ENCODE data around the gene ZBTB21. TPM values are rescaled to one million over a fixed set of nuclear protein-coding genes. Genes with fewer than 3 reads are reported as not detected.
"Not testable (repeated sequence)": the region's sequence is repeated elsewhere in the genome, so short reads cannot be mapped to it uniquely, and the experiment has no call there.

The ZBTB21 gene
- total RNA-seq, 1 donor from 2014 or later, result 3.0 TPM

DNA sequence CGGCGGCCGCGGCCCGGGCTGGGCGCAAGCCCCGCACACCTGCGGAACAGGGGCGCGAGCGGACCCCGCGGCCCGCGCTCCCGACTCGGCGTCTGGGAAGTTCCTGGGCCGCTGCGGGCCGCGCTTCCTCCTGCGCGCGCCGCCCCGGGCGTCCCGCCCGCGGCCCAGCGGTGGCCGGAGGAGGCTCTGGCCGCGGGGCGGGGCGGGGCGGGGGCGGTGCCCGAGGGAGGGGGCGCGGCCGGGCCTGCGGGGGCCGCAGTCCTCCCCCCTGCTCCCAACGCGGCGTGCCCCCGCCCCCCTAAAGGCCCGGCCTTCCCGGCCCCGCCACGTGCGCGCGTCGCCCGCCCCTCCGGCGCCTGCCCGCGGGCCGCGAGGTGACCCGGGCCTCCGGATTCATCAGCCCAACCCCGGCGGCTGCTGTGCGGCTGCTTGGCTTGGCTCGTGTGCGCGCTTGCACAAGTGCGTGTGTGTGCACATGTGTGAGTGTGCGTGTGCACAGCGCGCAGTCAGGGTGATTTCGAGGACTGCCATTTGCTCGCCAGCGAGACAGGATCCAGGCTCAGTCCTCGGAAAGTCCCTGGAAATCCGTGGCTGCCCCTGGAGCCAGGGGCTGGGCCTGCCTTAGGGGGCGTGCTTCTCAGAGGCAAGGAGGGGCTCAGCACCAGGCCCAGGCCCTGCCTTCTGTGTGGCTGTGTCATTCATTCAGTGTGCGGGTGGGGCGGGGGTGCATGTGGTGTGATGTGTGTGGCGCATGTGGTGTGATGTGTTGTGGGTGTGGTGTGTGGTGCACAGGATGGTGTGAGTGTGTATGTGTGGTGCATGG is 56.1 kb downstream of the ZBTB21 start, which contains the start of gene C2CD2:
Gene C2CD2 (minus strand): TSS at position 188 of the 823 bp plus-strand sequence. CDS start 370 bp downstream, outside the sequence.
- DNase-seq (ENCODE audit: low read depth in 2 of 2), result peak; percentile 52 to 88

DNA sequence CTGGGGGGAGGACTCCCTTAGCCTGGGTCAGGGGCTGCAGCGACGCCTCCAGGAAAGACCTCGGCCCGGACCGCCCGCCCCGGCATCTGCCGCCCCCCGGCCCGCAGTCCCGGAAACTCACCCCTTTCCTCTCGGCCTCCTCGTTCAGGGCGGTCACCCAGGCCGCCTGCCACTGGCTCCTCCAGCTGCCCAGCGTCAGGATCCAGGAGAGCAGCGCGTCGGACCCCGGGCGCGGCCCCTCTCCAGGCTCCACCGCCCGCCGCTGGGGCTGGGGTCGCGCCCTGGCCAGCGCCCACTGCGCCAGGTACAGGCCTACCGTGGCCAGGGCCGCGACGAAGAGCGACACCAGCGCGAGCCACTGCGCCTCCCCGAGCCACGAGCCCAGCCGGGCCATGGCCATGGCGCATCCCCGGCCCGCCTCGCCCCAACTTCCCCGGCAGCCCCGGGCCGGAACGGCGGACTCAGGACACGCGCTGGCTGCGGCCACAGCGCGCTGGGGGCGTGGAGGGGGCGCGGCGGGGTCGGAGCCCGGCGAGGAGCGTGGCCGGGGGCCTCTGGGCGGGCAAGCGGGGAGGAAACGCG is 56.8 kb downstream of the ZBTB21 start:
- DNase-seq (ENCODE audit: low read depth in 2 of 2), result no peak

DNA sequence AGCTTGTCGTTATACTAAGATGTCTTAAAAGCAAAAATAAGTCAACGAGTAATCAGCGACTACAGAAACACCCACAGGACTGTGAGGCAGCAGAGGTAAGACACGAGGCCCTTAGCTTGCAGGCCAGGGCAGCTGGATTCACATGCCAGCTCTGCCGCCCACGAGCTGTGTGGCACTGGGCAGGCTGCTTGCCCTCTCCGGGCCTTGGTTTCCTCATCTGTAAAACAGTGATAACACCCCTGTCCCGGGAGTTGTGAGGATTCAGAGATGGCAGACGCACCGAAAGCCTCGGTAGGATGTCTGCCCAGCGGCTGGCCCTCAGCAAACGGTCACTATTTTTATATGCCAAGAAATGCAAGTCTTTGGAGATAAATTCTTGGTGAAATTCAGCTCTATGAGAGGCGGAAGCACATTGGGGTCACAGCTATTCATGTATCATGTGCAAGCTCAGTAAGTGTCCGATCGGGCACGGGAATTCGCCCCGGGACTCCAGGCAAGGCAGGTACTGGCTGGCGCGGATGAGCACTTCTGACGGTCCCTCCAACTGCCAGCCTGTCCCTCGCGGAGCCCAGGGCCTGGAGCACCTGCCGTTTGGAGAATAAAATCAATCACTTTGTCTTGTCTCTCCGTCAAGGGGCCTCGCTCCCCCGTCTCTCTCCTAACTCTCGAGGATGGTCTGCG is 57.5 kb downstream of the ZBTB21 start:
- DNase-seq (ENCODE audit: low read depth in 2 of 2), result no peak

DNA sequence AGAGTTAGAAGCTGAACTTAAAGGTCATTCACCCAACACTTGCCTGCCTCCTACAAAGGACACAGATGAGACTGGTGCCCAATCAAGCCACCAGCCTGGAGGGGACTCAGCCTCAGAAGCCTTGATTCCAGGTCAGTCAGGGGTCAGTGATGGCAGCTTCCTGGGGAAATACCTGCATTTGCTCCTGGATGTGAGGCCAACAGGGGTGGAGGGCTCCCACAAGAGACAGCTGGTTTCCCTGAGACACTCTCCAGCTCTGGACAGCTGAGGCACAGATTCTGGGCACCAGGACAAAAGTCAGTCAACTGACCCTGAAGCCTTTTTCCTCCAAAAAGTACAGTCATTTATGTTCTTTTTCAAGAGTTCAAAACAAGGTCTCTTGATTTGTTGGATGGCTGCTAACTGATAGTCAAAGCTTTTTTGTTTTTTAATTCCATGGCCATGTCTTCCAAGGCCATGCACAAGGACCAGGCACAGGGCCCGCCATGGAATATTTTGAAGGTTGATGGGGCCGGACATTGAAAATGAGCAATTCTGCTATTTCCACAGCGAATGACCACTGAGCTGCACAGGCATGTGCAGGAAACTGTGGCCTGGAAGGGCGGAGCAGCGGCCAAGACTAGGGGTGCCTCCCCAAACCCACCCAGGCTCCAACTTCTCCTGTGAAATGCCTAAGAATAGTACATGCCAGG is 58.1 kb downstream of the ZBTB21 start:
- DNase-seq (ENCODE audit: low read depth in 2 of 2), result no peak

DNA sequence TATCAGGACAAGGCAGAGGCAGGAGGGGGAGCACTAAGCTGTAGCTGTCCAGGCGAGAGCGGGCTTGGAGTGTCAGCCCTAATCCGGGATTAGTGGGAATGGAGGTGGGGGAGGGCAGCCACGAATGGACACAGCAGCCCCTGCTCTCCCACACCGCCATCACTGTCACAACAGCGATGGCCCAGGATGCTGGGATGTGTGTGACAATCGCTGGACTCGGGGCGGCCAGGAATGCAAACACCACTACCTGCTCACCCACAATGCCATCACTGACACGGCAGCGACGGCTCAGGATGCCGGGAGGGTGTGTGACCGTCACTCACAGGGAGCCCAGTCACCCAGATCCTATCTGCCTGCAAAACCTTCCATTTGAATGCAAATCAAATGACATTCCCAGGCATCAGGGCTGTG is 59.2 kb downstream of the ZBTB21 start:
- no peak for DNase-seq (ENCODE audit: low read depth in 2 of 2)

DNA sequence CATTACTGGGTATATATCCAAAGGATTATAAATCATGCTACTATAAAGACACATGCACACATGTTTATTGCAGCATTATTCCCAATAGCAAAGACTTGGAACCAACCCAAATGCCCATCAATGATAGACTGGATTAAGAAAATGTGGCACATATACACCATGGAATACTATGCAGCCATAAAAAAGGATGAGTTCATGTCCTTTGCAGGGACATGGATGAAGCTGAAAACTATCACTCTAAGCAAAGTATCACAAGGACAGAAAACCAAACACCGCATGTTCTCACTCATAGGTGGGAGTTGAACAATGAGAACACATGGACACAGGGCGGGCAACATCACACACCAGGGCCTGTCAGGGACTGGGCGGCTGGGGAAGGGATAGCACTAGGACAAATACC is 60.5 kb downstream of the ZBTB21 start:
- DNase-seq (ENCODE audit: low read depth in 2 of 2), result not testable (repeated sequence)

DNA sequence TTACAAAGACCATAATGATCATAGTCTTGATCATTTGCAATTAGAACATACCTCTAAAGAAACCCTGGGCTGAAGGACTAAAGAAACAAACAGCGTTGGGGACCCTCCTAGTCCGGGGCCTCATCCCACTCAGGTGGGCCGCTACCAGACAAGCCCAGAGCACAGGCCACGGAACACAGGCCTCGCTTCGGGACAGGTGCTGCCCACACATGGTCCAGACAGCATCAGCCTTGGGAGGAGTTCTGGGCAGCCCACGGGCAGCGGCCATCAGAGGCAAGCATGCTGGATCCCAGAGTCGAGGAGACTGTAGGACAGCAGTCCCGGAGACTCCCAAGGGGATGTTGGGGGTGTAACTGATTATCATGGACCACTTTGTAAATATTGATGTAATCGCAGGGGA is 61.3 kb downstream of the ZBTB21 start:
- no peak for DNase-seq (ENCODE audit: low read depth in 2 of 2)

DNA sequence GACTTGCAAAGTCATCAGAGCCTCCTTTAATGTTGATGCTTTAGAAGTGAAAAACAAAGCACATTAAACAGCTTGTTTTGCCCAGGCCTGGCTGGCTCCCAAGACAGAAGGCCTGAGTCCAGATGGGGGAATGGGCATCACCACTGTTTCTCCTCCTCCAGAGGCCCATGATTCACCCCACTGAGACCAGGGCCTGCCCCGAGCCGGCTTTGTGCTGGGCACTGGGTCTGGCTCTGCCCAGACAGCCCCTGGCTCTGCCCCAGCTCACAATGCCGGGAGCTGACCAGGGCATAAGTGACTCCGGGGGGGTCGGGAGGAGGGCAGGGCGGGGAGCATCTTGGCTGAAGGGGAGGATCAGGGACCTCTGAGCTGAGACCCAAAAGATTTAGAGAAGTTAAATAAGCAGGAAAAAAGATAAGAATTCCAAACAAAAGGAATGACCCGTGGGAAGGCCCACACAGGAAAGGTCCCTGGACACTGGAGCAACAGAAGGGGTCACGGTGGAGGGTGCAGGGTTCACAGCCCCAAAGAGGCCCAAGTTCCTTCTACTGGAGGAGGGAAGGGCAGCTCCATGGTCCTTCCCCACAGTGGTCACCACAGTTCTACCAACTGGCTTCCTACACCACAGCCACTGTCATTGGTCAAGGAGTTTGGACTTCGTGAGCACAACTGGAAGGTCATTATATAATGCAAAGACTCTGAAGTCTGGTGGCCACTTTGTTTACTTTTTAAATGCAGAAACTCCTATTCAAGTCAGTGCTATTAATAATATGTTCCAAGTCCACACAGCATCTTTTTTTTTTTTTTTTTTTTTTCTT is 61.9 kb downstream of the ZBTB21 start:
- peak in 1 of 2 donors; percentile 83 for DNase-seq (ENCODE audit: low read depth in 2 of 2)

DNA sequence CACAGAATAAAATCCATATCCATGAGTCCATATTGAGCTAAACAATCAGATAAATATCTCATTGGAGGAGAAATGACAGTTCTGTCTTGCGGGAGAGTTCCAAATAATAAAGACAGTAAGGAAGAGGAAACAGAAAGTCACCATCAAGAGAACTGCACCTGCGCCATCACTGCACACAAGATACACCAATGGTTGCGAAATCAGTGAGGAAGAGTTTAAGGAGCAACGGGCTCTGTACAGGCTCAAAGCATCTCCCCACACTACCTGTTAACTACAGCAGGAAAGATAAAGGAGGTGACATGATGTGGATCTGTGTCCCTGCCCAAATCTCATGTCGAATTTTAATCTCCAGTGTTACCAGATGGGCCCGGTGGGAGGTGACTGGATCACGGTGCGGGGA is 64.2 kb downstream of the ZBTB21 start:
- no peak for DNase-seq (ENCODE audit: low read depth in 2 of 2)

DNA sequence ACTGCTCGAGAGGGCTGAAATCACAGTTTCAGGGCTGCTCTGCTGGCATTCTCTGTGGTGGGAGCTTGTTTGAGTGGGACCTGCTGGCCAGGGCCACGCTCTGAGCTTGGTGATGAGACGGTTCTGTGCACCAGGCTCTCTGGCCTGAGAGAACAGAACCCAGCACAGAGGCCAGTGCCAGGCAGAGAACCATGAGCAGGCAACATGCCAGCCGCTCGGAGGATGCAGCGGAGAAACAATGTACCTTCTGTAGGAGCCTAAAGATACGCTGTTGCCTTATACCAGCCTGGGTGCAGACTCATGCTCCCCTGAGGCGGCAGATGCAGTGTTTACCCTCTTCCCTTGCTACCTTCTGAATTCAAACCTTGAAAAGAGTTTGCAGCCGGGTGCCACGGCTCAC is 66.3 kb downstream of the ZBTB21 start:
- no peak for DNase-seq (ENCODE audit: low read depth in 2 of 2)

DNA sequence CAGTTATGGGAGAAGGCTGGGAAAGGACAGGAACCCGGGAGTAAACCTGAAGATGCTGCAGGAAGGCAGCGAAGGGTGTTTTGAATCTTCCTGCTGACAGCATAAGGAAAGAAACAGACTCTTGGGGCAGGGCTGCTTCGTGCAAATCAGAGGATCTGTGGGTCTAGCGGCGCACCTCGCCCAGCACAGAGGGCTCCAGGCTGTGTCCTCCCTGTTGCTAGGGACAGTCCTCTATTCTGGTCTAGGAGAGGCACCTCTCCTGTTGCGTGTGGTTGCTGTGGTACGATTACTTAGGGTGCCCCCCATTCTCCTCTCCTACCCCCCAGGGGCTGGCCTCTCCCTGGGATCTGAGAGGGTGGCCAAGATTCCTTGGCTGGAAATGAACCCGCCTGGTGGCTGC is 67.7 kb downstream of the ZBTB21 start:
- no peak for DNase-seq (ENCODE audit: low read depth in 2 of 2)

DNA sequence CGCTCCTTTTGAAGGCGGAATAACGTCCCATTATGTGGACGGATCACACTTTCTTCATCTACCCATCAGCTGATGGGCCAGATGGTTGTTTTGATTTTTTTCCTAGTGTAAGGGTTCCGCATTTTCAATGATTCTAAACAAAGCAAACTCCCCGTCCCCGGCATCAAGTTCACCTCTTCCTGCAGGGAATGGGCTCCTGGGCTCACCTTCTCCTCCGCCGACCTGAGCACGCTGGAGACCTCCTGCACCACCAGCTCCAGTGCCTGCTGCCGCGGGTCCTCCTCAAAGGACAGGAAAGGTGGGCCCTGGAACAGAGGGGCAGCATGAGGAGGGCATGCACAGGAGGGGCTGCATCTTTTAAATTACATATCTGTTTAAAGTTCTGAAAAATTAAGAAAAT is 68.2 kb downstream of the ZBTB21 start:
- no peak for DNase-seq (ENCODE audit: low read depth in 2 of 2)

DNA sequence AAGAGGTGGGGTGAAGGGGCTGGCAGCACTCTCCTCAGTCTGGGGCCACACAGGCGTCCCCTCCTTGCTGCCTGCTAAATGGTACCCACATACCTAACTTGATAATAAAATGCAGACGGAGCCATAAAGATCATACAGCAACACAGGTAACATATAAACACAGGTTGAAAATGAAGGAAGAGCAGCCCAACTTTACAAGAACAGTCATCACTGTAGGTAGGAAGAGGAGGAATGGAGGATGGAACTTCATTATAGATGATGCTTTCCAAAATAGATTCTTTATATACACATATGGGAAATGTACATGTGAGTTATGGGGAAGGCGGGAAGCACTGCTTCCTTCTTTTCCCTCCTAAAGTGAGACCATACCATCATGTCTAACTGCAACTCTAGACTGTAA is 69.7 kb downstream of the ZBTB21 start:
- DNase-seq (ENCODE audit: low read depth in 2 of 2), result no peak

DNA sequence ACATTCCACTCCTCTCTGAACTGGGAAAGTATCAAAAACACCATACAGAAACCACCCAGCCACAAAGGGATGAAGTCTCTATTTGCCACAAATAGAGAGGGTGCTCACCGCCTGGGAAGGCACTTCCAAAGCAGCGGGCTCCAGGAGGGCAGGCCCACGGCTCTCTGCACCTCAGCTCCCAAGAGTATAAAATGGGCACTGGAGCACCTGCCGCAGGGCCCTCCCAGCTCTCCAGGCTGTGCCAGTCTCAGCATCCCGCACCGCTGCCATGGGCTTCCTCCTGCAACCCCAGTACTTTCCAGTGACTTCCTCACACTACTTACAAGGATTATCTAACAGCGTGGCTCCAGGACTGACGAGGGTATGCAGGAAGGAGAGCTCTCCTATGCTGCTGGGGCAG is 70.8 kb downstream of the ZBTB21 start:
- no peak for DNase-seq (ENCODE audit: low read depth in 2 of 2)

Other genes starting within 250 kb of the ZBTB21 start
- 1.8 and 2.1 TPM in 2 replicates for gene RIPK4, start 243.3 kb downstream of the ZBTB21 start, total RNA-seq
- 2.8 and 4.4 TPM in 2 replicates for gene PRDM15, start 131.0 kb downstream of the ZBTB21 start, total RNA-seq
- gene C2CD2, start 56.3 kb downstream of the ZBTB21 start, total RNA-seq, result 25.5 and 33.9 TPM in 2 replicates
- gene UMODL1, start 61.0 kb upstream of the ZBTB21 start, total RNA-seq, result not detected in 2 replicates
- gene ABCG1, start 208.8 kb upstream of the ZBTB21 start, total RNA-seq, result 62.9 and 141 TPM in 2 replicates

Data from dermis microvascular lymphatic vessel endothelial cell (primary cell).